Measurements from ENCODE around the gene ZC3H11A.
"Not testable (repeated sequence)": the region's sequence is repeated elsewhere in the genome, so short reads cannot be mapped to it uniquely, and the experiment has no call there.

Gene ZC3H11A

GRCh38 chr1:203795441-203796235 lies at the start of gene ZC3H11A, which contains the start of gene ZBED6:
Gene ZC3H11A (plus strand): TSS chr1:203795623. CDS start chr1:203817071, 21,448 bp downstream.
Gene ZBED6 (plus strand): TSS chr1:203795623. CDS start chr1:203797523, 1,900 bp downstream.
- peak; percentile 99 for DNase-seq

- DNase-seq: no peak
Measured at GRCh38 chr1:203746281-203746680, 49.1 kb upstream of the ZC3H11A start.

- no peak for DNase-seq
Measured at GRCh38 chr1:203751051-203751450, 44.4 kb upstream of the ZC3H11A start.

- not testable (repeated sequence) for DNase-seq
Measured at GRCh38 chr1:203751618-203752361, 43.6 kb upstream of the ZC3H11A start.

GRCh38 chr1:203754455-203754864 lies 41.0 kb upstream of the ZC3H11A start:
- peak; percentile 7 for DNase-seq

GRCh38 chr1:203756036-203756435 lies 39.4 kb upstream of the ZC3H11A start:
- no peak for DNase-seq

GRCh38 chr1:203758749-203759148 lies 36.7 kb upstream of the ZC3H11A start:
- DNase-seq: not testable (repeated sequence)

- no peak for DNase-seq
Measured at GRCh38 chr1:203760506-203760905, 34.9 kb upstream of the ZC3H11A start.

GRCh38 chr1:203761958-203762357 lies 33.5 kb upstream of the ZC3H11A start:
- DNase-seq: not testable (repeated sequence)

GRCh38 chr1:203763505-203763904 lies 31.9 kb upstream of the ZC3H11A start:
- DNase-seq: no peak

- DNase-seq: no peak
Measured at GRCh38 chr1:203764105-203765028, 31.1 kb upstream of the ZC3H11A start.

GRCh38 chr1:203765029-203765837 lies 30.2 kb upstream of the ZC3H11A start, which contains the start of gene LAX1:
Gene LAX1 (plus strand): TSS chr1:203765183. CDS start chr1:203765566, 383 bp downstream.
- peak; percentile 81 for DNase-seq

- no peak for DNase-seq
Measured at GRCh38 chr1:203768256-203768655, 27.2 kb upstream of the ZC3H11A start.

- DNase-seq: no peak
Measured at GRCh38 chr1:203769505-203770343, 25.7 kb upstream of the ZC3H11A start.

- no peak for DNase-seq
Measured at GRCh38 chr1:203771901-203772301, 23.5 kb upstream of the ZC3H11A start.

GRCh38 chr1:203772836-203773235 lies 22.6 kb upstream of the ZC3H11A start:
- DNase-seq: no peak

GRCh38 chr1:203776636-203777035 lies 18.8 kb upstream of the ZC3H11A start:
- no peak for DNase-seq

GRCh38 chr1:203777596-203777995 lies 17.8 kb upstream of the ZC3H11A start:
- no peak for DNase-seq

- DNase-seq: no peak
Measured at GRCh38 chr1:203778146-203778545, 17.3 kb upstream of the ZC3H11A start.

GRCh38 chr1:203778789-203779188 lies 16.6 kb upstream of the ZC3H11A start:
- no peak for DNase-seq

- DNase-seq: no peak
Measured at GRCh38 chr1:203781962-203782361, 13.5 kb upstream of the ZC3H11A start.

Data from stimulated activated naive CD4-positive, alpha-beta T cell treated with Interleukin-2 at 50 U/mL for 16 hours (primary cell).